HG02642 (cell line): ENCODE data around the gene MRPL49.

Source experiments
- ATAC-seq: cut with Tn5 transposase; IDR thresholded peaks from one replicate; pipeline ENCODE4 v1.9.1; 2021; ENCODE audit warnings: mild to moderate bottlenecking; ENCODE audit not compliant: unreplicated experiment, poor library complexity

The MRPL49 gene

GRCh38 chr11:65102142-65103095 is 19.7 kb upstream of the MRPL49 start:
- ATAC-seq: no peak

DNA sequence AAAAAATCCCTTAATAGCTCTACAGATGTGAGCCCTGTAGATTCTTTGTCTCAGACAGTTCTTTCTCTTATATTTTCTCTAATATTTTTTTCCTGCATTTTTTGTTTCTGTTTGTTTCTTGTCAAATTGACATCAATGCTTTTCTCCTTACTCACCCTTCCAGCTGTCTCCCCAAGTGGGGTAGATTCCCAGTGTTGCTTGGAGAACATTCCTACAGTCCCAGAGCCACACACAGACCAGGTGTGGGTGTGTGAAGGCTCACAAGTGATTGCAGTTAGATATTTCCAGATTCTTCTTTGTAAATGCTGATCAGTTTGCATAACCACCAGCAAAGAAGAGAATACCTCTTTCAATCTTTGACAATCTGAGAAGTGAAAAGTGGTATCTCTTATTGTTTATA is 18.6 kb upstream of the MRPL49 start:
- ATAC-seq: no peak

GRCh38 chr11:65104628-65105027 is 17.5 kb upstream of the MRPL49 start:
- ATAC-seq: no peak

GRCh38 chr11:65107078-65107477 is 15.0 kb upstream of the MRPL49 start:
- no peak for ATAC-seq

- no peak for ATAC-seq
These were observed 14.2 kb upstream of the MRPL49 start for GRCh38 chr11:65107751-65108468.

DNA sequence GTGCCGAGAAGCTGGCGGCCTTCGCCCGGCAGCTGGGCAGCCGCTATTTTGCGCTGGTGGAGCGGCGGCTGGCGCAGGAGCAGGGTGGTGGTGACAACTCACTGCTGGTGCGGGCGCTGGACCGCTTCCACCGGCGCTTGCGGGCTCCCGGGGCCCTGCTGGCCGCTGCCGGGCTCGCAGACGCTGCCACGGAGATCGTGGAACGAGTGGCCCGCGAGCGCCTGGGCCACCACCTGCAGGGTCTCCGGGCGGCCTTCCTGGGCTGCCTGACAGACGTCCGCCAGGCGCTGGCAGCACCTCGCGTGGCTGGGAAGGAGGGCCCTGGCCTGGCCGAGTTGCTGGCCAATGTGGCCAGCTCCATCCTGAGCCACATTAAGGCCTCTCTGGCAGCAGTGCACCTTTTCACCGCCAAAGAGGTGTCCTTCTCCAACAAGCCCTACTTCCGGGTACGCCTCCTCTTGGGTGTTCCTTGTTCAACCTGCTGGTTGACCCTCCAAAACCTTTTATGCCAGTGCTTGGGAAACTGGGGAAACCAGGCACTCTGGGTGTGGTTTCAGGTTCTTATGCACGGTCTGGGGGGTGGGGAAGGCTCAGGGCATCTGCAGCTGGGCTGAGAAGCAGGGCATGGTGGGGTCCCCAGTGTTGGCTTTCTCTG is 13.5 kb upstream of the MRPL49 start:
- ATAC-seq: no peak

DNA sequence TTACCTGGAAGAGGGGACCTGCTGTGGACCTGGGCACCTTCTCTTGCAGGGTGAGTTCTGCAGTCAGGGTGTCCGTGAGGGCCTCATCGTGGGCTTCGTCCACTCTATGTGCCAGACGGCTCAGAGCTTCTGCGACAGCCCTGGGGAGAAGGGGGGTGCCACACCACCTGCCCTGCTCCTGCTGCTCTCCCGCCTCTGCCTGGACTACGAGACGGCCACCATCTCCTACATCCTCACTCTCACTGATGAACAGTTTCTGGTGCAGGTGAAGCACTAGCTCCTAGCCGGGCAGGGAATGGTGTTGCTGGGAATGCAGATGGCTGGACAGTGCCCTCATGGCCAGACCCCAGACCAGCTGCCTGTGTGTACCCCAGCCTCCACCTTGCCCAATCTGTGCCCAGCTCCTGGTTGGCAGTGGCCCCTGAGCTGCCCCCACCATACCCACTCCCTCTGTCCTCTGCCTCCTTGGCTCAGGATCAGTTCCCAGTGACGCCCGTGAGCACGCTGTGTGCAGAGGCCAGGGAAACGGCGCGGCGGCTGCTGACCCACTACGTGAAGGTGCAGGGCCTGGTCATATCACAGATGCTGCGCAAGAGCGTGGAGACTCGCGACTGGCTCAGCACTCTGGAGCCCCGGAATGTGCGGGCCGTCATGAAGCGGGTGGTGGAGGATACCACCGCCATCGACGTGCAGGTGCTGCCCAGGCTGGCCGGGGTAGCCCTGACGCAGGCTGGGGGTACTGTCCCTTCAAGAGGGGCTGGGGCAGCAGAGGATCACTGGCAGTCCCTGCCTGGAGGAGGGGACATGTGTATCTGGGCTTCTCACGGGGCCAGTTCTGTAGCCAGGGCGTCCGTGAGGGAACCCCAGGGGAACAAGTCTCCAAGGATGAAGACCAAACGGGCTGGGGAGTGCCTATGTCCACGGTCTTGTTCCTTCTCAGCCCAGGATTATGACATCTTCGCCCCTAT is 12.6 kb upstream of the MRPL49 start:
- ATAC-seq: no peak

GRCh38 chr11:65110354-65110861 is 11.7 kb upstream of the MRPL49 start:
- no peak for ATAC-seq

GRCh38 chr11:65111159-65111743 is 10.9 kb upstream of the MRPL49 start:
- no peak for ATAC-seq

DNA sequence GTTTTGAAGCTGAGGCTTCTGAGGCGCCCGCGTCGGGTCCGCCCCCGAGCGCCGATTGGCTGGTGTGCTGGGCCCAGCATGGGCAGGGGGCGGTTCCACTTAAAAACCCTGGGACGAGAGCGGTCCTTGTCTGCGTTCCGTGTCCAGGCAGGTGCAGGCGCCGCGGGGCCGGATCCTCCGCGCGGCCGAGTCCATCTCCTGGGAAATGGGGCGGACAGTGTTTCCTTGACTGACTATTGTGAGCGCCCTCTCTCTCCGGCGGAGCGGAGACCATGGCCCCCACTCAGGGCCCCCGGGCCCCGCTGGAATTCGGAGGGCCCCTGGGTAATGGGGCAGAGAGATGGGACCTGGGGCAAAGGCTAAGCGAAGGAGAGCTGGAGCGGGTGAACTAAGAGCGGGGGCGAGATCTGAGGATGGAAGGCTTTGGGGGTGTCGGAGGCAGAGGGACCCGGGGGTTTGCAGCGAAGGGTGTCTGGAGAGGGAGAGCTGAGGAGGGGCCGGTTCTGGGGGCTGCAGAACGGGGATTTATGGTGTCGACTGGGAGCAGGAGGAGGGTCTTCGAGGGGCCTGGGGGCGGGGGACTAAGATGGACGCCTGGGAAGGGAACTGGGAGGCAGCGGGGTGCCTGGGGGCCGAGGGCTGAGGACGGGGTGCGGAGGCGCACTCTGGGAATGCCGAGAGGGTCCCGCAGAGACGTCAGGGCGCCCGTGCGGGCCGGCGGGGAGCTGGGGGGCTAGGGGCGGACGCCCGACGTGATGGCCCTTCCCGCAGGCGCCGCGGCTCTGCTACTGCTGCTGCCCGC is 10.2 kb upstream of the MRPL49 start, which contains the start of gene TM7SF2:
TM7SF2 (plus strand) TSS at position 129 of the 802 bp plus-strand sequence; CDS start at position 273, 144 bp downstream.
- ATAC-seq: peak; percentile 64

DNA sequence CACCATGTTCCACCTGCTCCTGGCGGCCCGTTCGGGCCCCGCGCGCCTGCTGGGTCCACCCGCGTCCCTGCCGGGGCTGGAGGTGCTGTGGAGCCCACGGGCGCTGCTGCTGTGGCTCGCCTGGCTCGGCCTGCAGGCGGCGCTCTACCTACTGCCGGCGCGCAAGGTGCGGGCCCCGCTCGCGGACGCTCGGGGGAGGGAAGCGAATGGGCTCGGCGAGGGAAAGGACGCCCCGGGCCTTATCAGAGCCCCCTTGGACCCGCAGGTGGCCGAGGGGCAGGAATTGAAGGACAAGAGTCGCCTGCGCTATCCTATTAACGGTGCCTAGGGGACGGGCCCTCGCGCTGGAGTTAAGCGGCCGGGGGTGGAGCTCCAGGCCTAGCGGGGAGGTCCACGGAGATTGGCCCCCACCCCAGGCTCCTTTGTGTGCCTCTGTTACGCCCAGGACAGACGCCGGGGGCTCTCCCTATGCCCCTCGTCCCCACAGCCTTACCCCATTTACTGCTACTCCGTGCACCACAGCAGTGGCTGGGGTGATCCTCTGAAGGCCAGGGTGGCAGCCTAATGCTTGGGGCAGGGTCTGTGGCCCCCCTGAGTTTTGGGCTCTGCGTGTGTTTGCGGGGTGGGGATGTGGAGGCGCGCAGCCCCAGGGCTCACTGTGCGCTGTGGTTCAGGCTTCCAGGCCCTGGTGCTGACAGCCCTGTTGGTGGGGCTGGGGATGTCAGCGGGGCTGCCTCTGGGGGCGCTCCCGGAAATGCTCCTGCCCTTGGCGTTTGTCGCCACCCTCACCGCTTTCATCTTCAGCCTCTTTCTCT is 9.4 kb upstream of the MRPL49 start:
- peak; percentile 29 for ATAC-seq

DNA sequence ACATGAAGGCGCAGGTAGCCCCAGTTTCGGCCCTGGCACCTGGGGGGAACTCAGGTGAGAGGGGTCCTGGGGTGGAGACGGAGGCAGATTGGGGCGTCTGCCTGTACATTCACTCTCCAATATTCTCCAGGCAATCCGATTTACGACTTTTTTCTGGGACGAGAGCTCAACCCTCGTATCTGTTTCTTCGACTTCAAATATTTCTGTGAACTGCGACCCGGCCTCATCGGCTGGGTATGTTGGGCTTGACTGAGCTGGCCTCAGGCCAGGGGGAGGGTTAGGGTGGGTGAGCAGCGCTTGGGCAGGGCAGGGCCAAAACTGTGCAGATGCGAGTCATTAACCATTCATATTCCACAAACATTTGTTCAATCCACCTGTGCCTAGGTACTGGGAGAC is 8.8 kb upstream of the MRPL49 start:
- no peak for ATAC-seq

- ATAC-seq: no peak
These were observed 8.3 kb upstream of the MRPL49 start for GRCh38 chr11:65113839-65114238.

DNA sequence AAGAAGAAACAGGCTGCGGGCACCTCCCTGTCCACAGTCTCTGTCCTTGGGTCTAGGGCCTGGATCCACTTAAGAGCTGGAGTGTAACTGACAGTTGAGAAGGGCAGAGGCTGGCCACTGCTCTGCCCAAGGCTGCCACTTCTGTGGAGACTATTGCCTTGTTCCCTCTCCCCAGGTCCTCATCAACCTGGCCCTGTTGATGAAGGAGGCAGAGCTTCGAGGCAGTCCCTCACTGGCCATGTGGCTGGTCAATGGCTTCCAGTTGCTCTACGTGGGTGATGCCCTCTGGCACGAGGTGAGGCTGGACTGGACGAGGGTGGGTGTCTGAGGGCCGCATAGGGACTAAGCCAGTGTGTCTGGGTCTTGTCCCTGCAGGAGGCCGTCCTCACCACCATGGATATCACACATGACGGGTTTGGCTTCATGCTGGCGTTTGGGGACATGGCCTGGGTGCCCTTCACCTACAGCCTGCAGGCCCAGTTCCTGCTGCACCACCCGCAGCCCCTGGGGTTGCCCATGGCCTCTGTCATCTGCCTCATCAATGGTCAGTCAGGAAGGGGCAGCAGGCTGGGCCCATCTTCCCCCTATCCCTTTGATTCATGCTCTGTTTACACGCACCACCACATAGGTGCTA is 7.5 kb upstream of the MRPL49 start:
- ATAC-seq: no peak

DNA sequence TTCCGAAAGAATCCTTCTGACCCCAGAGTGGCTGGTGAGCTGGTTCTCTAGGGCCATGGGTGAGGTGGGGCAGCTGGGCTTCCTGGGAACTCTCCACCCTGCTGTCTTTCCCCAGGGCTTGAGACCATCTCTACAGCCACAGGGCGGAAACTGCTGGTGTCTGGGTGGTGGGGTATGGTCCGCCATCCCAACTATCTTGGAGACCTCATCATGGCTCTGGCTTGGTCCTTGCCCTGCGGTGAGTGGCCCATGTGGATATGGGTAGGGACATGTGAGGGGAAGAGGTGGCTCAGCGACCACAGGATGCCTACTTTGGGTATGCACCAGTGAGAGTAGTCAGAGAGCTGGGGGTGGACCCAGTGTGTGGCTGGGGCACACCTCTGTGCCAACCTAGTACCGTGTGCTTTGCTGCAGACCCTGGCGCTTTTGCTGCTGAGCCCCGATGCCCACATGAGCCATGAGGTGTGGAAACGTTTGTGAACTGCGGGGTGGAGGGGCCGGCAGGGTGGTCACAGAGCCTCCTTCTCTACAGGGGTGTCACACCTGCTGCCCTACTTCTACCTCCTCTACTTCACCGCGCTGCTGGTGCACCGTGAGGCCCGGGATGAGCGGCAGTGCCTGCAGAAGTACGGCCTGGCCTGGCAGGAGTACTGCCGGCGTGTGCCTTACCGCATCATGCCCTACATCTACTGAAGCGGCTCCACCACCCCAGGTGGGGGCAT is 6.6 kb upstream of the MRPL49 start:
- no peak for ATAC-seq

- ATAC-seq: peak; percentile 2
These were observed 5.5 kb upstream of the MRPL49 start for GRCh38 chr11:65116370-65117205.
